Neuron (in vitro differentiated cells): ENCODE data around the gene TCHHL1.

ENCODE experiments used
- H2AFZ ChIP-seq: one replicate; pipeline ENCODE4 v1.6.1; 2013; ENCODE audit warnings: low read depth, mild to moderate bottlenecking, inconsistent platforms, low read length, moderate library complexity
- H3K27me3 ChIP-seq: one replicate; pipeline ENCODE4 v1.6.1; 2013; ENCODE audit warnings: low read length; ENCODE audit not compliant: insufficient read depth
- H3K36me3 ChIP-seq: one replicate; pipeline ENCODE4 v1.6.1; 2013; ENCODE audit warnings: low read length; ENCODE audit not compliant: insufficient read depth
- H3K4me1 ChIP-seq: one replicate; pipeline ENCODE4 v1.6.1; 2013; ENCODE audit warnings: low read length; ENCODE audit not compliant: insufficient read depth
- H3K4me3 ChIP-seq: 2 replicates; pipeline ENCODE4 v1.5.1; 2013; ENCODE audit warnings: mild to moderate bottlenecking, low read length, moderate library complexity
- H3K9me3 ChIP-seq: one replicate; pipeline ENCODE4 v1.6.1; 2013; ENCODE audit warnings: low read length

Gene TCHHL1

GRCh38 chr1:152043870-152044269 is 45.0 kb downstream of the TCHHL1 start:
- Histone ChIP-seq H3K36me3 (no peaks in the 10 kb centered on the region), H3K4me3 (no peak overlapping the region), H3K27me3 (peaks cover 14% of the 10 kb centered on the region), H3K4me1 (peaks cover 8% of the 10 kb centered on the region), H2AFZ (no peak overlapping the region), H3K9me3 (no peaks in the 10 kb centered on the region)

- no peaks in the 10 kb centered on the region for H3K9me3 ChIP-seq
- H3K36me3 ChIP-seq = no peaks in the 10 kb centered on the region
- H3K4me3 ChIP-seq = no peak overlapping the region
- no peaks in the 10 kb centered on the region for H3K4me1 ChIP-seq
- H2AFZ ChIP-seq = no peak overlapping the region
- H3K27me3 ChIP-seq = peaks cover 27% of the 10 kb centered on the region
These were observed 46.8 kb downstream of the TCHHL1 start for GRCh38 chr1:152042030-152042429.

- Histone ChIP-seq H2AFZ (no peak overlapping the region), H3K27me3 (peaks cover 48% of the 10 kb centered on the region)
These were observed 49.0 kb downstream of the TCHHL1 start for GRCh38 chr1:152039886-152040285.

GRCh38 chr1:152039461-152039860 is 49.4 kb downstream of the TCHHL1 start:
- Histone ChIP-seq H3K4me3 (no peak overlapping the region), H3K27me3 (peaks cover 53% of the 10 kb centered on the region), H3K36me3 (no peaks in the 10 kb centered on the region), H3K4me1 (no peaks in the 10 kb centered on the region), H3K9me3 (no peaks in the 10 kb centered on the region), H2AFZ (no peak overlapping the region)

More at GRCh38 chr1:152039886-152040285, 49.0 kb downstream of the TCHHL1 start:
- Histone ChIP-seq H3K36me3 (no peaks in the 10 kb centered on the region), H3K4me1 (no peaks in the 10 kb centered on the region), H3K4me3 (no peak overlapping the region), H3K9me3 (no peaks in the 10 kb centered on the region)

- H3K36me3 ChIP-seq = no peaks in the 10 kb centered on the region
- H3K4me3 ChIP-seq = no peak overlapping the region
- no peaks in the 10 kb centered on the region for H3K4me1 ChIP-seq
- no peak overlapping the region for H2AFZ ChIP-seq
- H3K9me3 ChIP-seq = no peaks in the 10 kb centered on the region
- H3K27me3 ChIP-seq = peaks cover 57% of the 10 kb centered on the region
These were observed 50.0 kb downstream of the TCHHL1 start for GRCh38 chr1:152038871-152039270.

GRCh38 chr1:152036267-152037216 is 52.3 kb downstream of the TCHHL1 start, which contains the start of gene S100A11:
S100A11 (minus strand) TSS chr1:152037004; CDS start chr1:152036915, 89 bp downstream.
- no peaks in the 10 kb centered on the region for H3K9me3 ChIP-seq
- H3K27me3 ChIP-seq = peaks cover 54% of the 10 kb centered on the region
- H3K36me3 ChIP-seq = no peaks in the 10 kb centered on the region
- no peaks in the 10 kb centered on the region for H3K4me1 ChIP-seq
- H2AFZ ChIP-seq = peak within 1 kb of the TSS; percentile 10
- H3K4me3 ChIP-seq = no peak within 1 kb of the TSS

GRCh38 chr1:152035539-152036266 is 53.2 kb downstream of the TCHHL1 start:
- H3K4me1 ChIP-seq = no peaks in the 10 kb centered on the region
- peaks cover 54% of the 10 kb centered on the region for H3K27me3 ChIP-seq
- no peaks in the 10 kb centered on the region for H3K36me3 ChIP-seq
- H3K4me3 ChIP-seq = no peak overlapping the region
- H2AFZ ChIP-seq = no peak overlapping the region
- H3K9me3 ChIP-seq = no peaks in the 10 kb centered on the region

- Histone ChIP-seq H3K4me3 (no peak overlapping the region), H3K4me1 (no peaks in the 10 kb centered on the region)
These were observed 54.0 kb downstream of the TCHHL1 start for GRCh38 chr1:152034654-152035538.

GRCh38 chr1:152034324-152034653 is 54.6 kb downstream of the TCHHL1 start:
- Histone ChIP-seq H3K36me3 (no peaks in the 10 kb centered on the region), H2AFZ (no peak overlapping the region), H3K4me1 (no peaks in the 10 kb centered on the region), H3K9me3 (no peaks in the 10 kb centered on the region), H3K4me3 (no peak overlapping the region), H3K27me3 (peaks cover 43% of the 10 kb centered on the region)

More at GRCh38 chr1:152034654-152035538, 54.0 kb downstream of the TCHHL1 start:
- Histone ChIP-seq H3K9me3 (no peaks in the 10 kb centered on the region), H3K36me3 (no peaks in the 10 kb centered on the region), H3K27me3 (peaks cover 49% of the 10 kb centered on the region), H2AFZ (no peak overlapping the region)
